ENCODE results near the gene TOX4. TPM values are rescaled to one million over a fixed set of nuclear protein-coding genes. Genes with fewer than 3 reads are reported as not detected.

Gene TOX4
- total RNA-seq, 4 donors from 2014 or later, result 70.1 to 80.5 (median 77.9) TPM

DNA sequence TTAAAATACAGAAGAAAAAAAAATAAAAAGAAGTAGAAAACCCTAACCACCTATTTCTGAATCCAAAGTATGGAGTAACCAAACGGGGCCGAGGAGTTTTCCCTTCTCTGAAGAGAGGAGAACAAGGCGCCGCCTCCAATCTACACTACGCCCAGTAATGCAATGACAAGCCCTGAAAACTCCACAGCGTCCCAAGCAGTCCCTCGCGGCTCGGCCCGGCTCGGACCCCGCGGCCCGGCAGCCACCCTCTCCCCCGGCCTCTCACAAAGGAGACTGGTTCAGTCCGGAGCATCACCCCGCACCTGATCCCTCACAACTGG is 21.4 kb upstream of the TOX4 start:
- Histone ChIP-seq H3K27ac (peak overlapping the region; percentile 97), H3K9me3 (no peaks in the 10 kb centered on the region), H3K4me1 (peaks cover 30% of the 10 kb centered on the region), H3K27me3 (no peaks in the 10 kb centered on the region), H3K36me3 (peaks cover 8% of the 10 kb centered on the region), H3K4me3 (peak overlapping the region; percentile 62)
- no peak for DNase-seq (ENCODE audit: low spot score in 2 of 2)
- WGBS, result 2% methylated on average over 17 of the region's 17 CpGs
- TF ChIP-seq POLR2AphosphoS5 (IDR thresholded peaks at IDR 0.05) (no peak), POLR2A (IDR thresholded peaks at IDR 0.05) (no peak), EP300 (IDR thresholded peaks at IDR 0.05) (no peak), CTCF (IDR thresholded peaks at IDR 0.05) (no peak)

GRCh38 chr14:21455912-21456667 is 20.9 kb upstream of the TOX4 start, which contains the start of gene CHD8:
TSS of gene CHD8 (minus strand) at chr14:21456123. CDS start at chr14:21431643, 24,480 bp downstream.
- no peaks in the 10 kb centered on the region for H3K9me3 ChIP-seq
- H3K4me1 ChIP-seq, result peaks cover 30% of the 10 kb centered on the region
- no peaks in the 10 kb centered on the region for H3K27me3 ChIP-seq
- peak; percentile 100 for DNase-seq (ENCODE audit: low spot score in 2 of 2)
- WGBS, result under 1% methylated on average over 33 of the region's 36 CpGs
- H3K36me3 ChIP-seq, result peaks cover 13% of the 10 kb centered on the region
- H3K4me3 ChIP-seq, result peak within 1 kb of the TSS; percentile 62
- H3K27ac ChIP-seq, result peak within 1 kb of the TSS; percentile 97
- peak in 1 of 3 donors; percentile 73 for TF ChIP-seq POLR2AphosphoS5 (IDR thresholded peaks at IDR 0.05)
- peak in 1 of 2 donors; percentile 57 for TF ChIP-seq POLR2A (IDR thresholded peaks at IDR 0.05)
- TF ChIP-seq CTCF (IDR thresholded peaks at IDR 0.05), result peak; percentile 24 to 43
- no peak for TF ChIP-seq EP300 (IDR thresholded peaks at IDR 0.05)

DNA sequence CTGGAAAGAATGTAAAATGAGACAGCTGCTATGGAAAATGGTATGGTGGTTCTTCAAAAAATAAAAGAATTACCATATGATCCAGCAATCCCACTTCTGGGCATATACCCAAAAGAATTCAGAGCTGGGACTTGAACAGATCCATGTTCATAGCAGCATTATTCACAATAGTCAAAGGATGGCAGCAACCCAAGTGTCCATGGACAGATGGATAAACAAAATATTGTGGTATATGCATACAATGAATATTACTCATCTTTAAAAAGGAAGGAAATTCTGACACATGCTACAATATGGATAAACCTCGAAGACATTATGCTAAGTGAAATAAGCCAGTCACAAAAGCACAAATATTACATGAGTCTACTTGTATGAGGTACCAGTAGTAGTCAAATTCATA is 9.4 kb upstream of the TOX4 start:
- TF ChIP-seq CTCF (IDR thresholded peaks at IDR 0.05) (no peak), EP300 (IDR thresholded peaks at IDR 0.05) (no peak)
- no peaks in the 10 kb centered on the region for H3K4me1 ChIP-seq
- peaks cover 51% of the 10 kb centered on the region for H3K36me3 ChIP-seq
- no peaks in the 10 kb centered on the region for H3K9me3 ChIP-seq
- 43% methylated on average over 1 of the region's 1 CpG for WGBS
- H3K27me3 ChIP-seq, result no peaks in the 10 kb centered on the region
- no peak for DNase-seq (ENCODE audit: low spot score in 2 of 2)
- no peak overlapping the region for H3K27ac ChIP-seq
- no peak overlapping the region for H3K4me3 ChIP-seq

- 36% methylated on average over 10 of the region's 10 CpGs for WGBS
- peaks cover 19% of the 10 kb centered on the region for H3K36me3 ChIP-seq
- H3K27me3 ChIP-seq, result no peaks in the 10 kb centered on the region
- peak overlapping the region; percentile 91 for H3K27ac ChIP-seq
- H3K4me1 ChIP-seq, result peaks cover 25% of the 10 kb centered on the region
- TF ChIP-seq EP300 (IDR thresholded peaks at IDR 0.05) (no peak), CTCF (IDR thresholded peaks at IDR 0.05) (no peak), POLR2A (IDR thresholded peaks at IDR 0.05) (no peak), POLR2AphosphoS5 (IDR thresholded peaks at IDR 0.05) (no peak)
- H3K4me3 ChIP-seq, result peak overlapping the region; percentile 79
- no peak for DNase-seq (ENCODE audit: low spot score in 2 of 2)
- no peaks in the 10 kb centered on the region for H3K9me3 ChIP-seq
These were observed 1.1 kb upstream of the TOX4 start for GRCh38 chr14:21475767-21476522.

- TF ChIP-seq EP300 (IDR thresholded peaks at IDR 0.05) (no peak), POLR2A (IDR thresholded peaks at IDR 0.05) (no peak), POLR2AphosphoS5 (IDR thresholded peaks at IDR 0.05) (no peak), CTCF (IDR thresholded peaks at IDR 0.05) (no peak)
- 0% methylated on average over 23 of the region's 27 CpGs for WGBS
- H3K36me3 ChIP-seq, result peaks cover 22% of the 10 kb centered on the region
- no peaks in the 10 kb centered on the region for H3K27me3 ChIP-seq
- peak; percentile 92 to 95 for DNase-seq (ENCODE audit: low spot score in 2 of 2)
- H3K9me3 ChIP-seq, result no peaks in the 10 kb centered on the region
- H3K27ac ChIP-seq, result peak overlapping the region; percentile 91
- peak overlapping the region; percentile 79 for H3K4me3 ChIP-seq
- H3K4me1 ChIP-seq, result peaks cover 25% of the 10 kb centered on the region
These were observed 471 bp upstream of the TOX4 start for GRCh38 chr14:21476523-21476924.
